Upper lobe of right lung (tissue), 1 donor: ENCODE data around the gene TRIM59. TPM values are rescaled to one million over a fixed set of nuclear protein-coding genes. Genes with fewer than 3 reads are reported as not detected.

Experiments used
- ATAC-seq: fragments of 200-7000 bp; cut with Tn5 transposase; one replicate; pipeline ENCODE4 v1.9.1; 2020; ENCODE audit warnings: mild to moderate bottlenecking, moderate library complexity
- DNase-seq: peaks from one replicate; pipeline ENCODE4 v3.0.0-alpha.2; 2020
- H3K27ac ChIP-seq: fragments of 200-600 bp; one replicate; pipeline ENCODE4 v1.8.0; 2022
- H3K27me3 ChIP-seq: fragments of 200-600 bp; one replicate; pipeline ENCODE4 v1.8.0; 2022; ENCODE audit warnings: mild to moderate bottlenecking
- H3K36me3 ChIP-seq: fragments of 200-600 bp; one replicate; pipeline ENCODE4 v1.8.0; 2022
- H3K4me1 ChIP-seq: fragments of 200-600 bp; one replicate; pipeline ENCODE4 v1.8.0; 2022
- H3K4me3 ChIP-seq: fragments of 200-600 bp; one replicate; pipeline ENCODE4 v1.8.0; 2022; ENCODE audit warnings: mild to moderate bottlenecking
- H3K9me3 ChIP-seq: fragments of 200-600 bp; one replicate; pipeline ENCODE4 v1.8.0; 2022
- CTCF ChIP-seq: fragments of 200-600 bp; IDR thresholded peaks from one replicate; pipeline ENCODE4 v1.8.0; 2022; ENCODE audit warnings: antibody characterized with exemption
- intact Hi-C: fragments of 100-400 bp; cut with DNase I; formaldehyde crosslinking; loops from one replicate; pipeline ENCODE4 v1.11.0; 2022
- total RNA-seq: library from RNA; stranded (reverse); fragmentation: NEBNext Ultra II Directional; extraction: Animal tissue kit (Norgen Biotek cat#: 25700); gene quantifications from one replicate; pipeline ENCODE4 v1.2.1, GENCODE V29; 2021
- donor health status: DM: no; HTN: yes; CAD: no; lungs with severe emphysema.

TRIM59 gene
- total RNA-seq, 1 donor from 2014 or later, result 4.5 TPM

DNA sequence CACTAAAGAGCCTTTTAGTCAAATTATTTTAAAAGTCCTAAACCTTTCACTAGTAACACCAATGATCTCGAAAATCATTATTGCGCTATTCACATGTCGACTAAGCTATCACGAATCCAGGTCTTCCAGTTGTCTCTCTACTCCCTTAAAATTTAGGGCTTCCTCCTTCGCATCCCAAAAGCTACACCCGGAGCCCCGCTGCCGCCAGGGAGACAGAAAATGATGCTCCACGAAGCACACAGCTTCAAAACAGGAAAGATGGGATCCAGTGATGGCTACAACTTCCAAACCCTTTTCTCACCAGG is 50.8 kb downstream of the TRIM59 start:
- Histone ChIP-seq H3K27ac (peak overlapping the region; percentile 88), H3K4me3 (peak overlapping the region; percentile 90), H3K9me3 (no peaks in the 10 kb centered on the region), H3K36me3 (no peaks in the 10 kb centered on the region), H3K4me1 (peaks cover 9% of the 10 kb centered on the region), H3K27me3 (no peaks in the 10 kb centered on the region)
- no peak for TF ChIP-seq CTCF
- intact Hi-C loops, result no loop called here
- DNase-seq (no peak), ATAC-seq (no peak)

DNA sequence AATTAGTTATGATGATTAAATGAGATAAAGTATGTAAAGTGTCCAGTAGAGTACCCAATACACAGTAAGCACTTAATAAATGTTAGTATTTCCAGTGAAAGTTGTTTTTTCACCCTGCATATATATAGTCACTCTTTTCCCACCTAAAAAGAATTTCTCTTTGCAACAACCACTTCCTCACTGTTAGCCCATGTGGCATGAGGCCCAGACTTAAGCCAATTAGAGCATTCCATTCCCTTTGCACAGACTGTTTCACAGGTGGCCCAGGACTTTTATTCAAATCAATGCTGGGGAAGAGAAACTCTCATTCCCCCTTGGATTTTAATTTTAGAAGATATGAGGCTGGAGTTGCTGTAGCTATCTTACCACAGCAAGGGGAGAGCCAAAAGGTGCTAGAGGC is 54.3 kb downstream of the TRIM59 start:
- Histone ChIP-seq H3K27ac (no peak overlapping the region), H3K4me1 (peaks cover 6% of the 10 kb centered on the region)

GRCh38 chr3:160394009-160394392 is 55.6 kb downstream of the TRIM59 start:
- H3K9me3 ChIP-seq, result no peaks in the 10 kb centered on the region
- H3K36me3 ChIP-seq, result no peaks in the 10 kb centered on the region
- TF ChIP-seq CTCF, result no peak
- H3K4me1 ChIP-seq, result peaks cover 6% of the 10 kb centered on the region
- DNase-seq (no peak), ATAC-seq (no peak)
- H3K27ac ChIP-seq, result no peak overlapping the region
- no peak overlapping the region for H3K4me3 ChIP-seq
- intact Hi-C loops, result no loop called here
- H3K27me3 ChIP-seq, result no peaks in the 10 kb centered on the region

More for the DNA sequence above, 54.3 kb downstream of the TRIM59 start:
- ATAC-seq (no peak), DNase-seq (no peak)
- H3K27me3 ChIP-seq, result no peaks in the 10 kb centered on the region
- intact Hi-C loops, result no loop called here
- no peaks in the 10 kb centered on the region for H3K9me3 ChIP-seq
- TF ChIP-seq CTCF, result no peak
- H3K36me3 ChIP-seq, result no peaks in the 10 kb centered on the region
- H3K4me3 ChIP-seq, result no peak overlapping the region

DNA sequence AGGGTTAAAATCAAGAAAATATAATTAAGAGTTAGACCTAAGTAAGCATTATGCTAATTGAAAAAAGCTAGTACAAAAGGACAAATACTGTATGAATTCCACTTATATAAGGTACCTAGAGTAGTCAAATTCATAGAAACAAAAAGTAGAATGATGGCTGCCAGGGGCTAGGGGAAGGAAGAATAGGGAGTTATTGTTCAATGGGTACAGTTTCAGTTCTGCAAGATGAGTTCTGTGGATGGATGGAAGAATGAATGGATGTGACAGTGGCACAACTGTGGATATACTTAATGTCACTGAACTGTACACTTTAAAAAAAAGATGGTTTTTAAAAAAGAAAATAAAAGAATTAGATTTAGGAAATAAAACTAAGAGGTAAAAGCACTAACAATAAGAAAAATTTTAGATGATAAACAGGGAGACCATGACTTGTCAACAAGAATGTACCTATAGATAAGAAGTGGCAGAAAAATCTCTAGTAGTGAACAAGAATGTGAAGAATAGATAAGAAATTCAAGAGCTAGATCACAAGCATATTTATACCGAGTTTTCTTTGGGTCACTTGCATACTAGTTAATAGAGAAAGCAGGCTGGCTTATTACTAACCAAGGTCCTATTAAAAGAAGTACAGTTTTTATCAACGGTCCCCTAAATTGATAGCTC is 56.1 kb downstream of the TRIM59 start:
- DNase-seq (no peak), ATAC-seq (no peak)
- no peaks in the 10 kb centered on the region for H3K27me3 ChIP-seq
- H3K27ac ChIP-seq, result no peak overlapping the region
- H3K36me3 ChIP-seq, result no peaks in the 10 kb centered on the region
- intact Hi-C loops, result no loop called here
- peaks cover 6% of the 10 kb centered on the region for H3K4me1 ChIP-seq
- TF ChIP-seq CTCF, result no peak
- no peak overlapping the region for H3K4me3 ChIP-seq
- H3K9me3 ChIP-seq, result no peaks in the 10 kb centered on the region

DNA sequence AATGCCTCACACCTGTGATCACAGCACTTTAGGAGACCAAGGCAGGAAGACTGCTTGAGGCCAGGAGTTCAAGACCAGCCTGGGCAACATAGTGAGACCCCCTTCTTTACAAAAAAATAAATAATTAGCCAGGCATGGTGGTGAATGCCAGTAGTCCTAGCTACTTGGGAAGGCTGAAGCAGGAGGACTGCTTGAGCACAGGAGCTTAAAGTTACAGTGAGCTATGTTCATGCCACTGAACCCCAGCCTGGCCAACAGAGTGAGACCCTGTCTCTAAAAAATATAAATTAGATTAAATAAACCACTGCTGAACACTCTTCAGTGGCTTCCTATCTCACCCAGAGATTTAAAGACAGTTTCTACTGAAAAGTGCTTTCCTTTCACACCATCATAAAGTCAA is 56.8 kb downstream of the TRIM59 start:
- ATAC-seq, result no peak
- H3K4me3 ChIP-seq, result no peak overlapping the region
- H3K27me3 ChIP-seq, result no peaks in the 10 kb centered on the region
- no peak overlapping the region for H3K27ac ChIP-seq
- intact Hi-C loops, result no loop called here
- no peaks in the 10 kb centered on the region for H3K4me1 ChIP-seq
- TF ChIP-seq CTCF, result no peak
- H3K36me3 ChIP-seq, result no peaks in the 10 kb centered on the region
- H3K9me3 ChIP-seq, result no peaks in the 10 kb centered on the region
- no peak for DNase-seq

GRCh38 chr3:160390565-160391138 is 58.9 kb downstream of the TRIM59 start:
- Histone ChIP-seq H3K27ac (no peak overlapping the region), H3K9me3 (no peaks in the 10 kb centered on the region), H3K4me1 (no peaks in the 10 kb centered on the region), H3K27me3 (no peaks in the 10 kb centered on the region), H3K36me3 (no peaks in the 10 kb centered on the region), H3K4me3 (no peak overlapping the region)
- intact Hi-C loops, result no loop called here
- no peak for ATAC-seq
- DNase-seq, result no peak
- no peak for TF ChIP-seq CTCF
